Uterus (tissue), 4 donors: ENCODE data around the gene MED27. TPM values are rescaled to one million over a fixed set of nuclear protein-coding genes. Genes with fewer than 3 reads are reported as not detected.

Experiments
- DNase-seq, 2 donors: peaks; one replicate each; pipeline ENCODE4 v3.0.0-alpha.2; 2019 to 2020
- H3K27ac ChIP-seq, 2 donors: fragments of 200-600 bp; sonication (generic); 1 replicate in 1 of 2; 2 replicates in 1 of 2; pipeline ENCODE4 v1.5.1; 2016 to 2018
- H3K27me3 ChIP-seq, 2 donors: fragments of 200-600 bp; sonication (generic); one replicate each; pipeline ENCODE4 v1.5.1; 2018 to 2019; ENCODE audit warnings: control low read depth in 1 of 2
- H3K36me3 ChIP-seq, 2 donors: fragments of 200-600 bp; sonication (generic); one replicate each; pipeline ENCODE4 v1.5.1; 2019; ENCODE audit warnings: control low read depth in 1 of 2
- H3K4me1 ChIP-seq, 2 donors: fragments of 200-600 bp; sonication (generic); one replicate each; pipeline ENCODE4 v1.5.1; 2018 to 2019; ENCODE audit warnings: control low read depth in 1 of 2
- H3K4me3 ChIP-seq, 2 donors: fragments of 200-600 bp; sonication (generic); 1 replicate in 1 of 2; 2 replicates in 1 of 2; pipeline ENCODE4 v1.5.1; 2018 to 2019; ENCODE audit warnings: mild to moderate bottlenecking in 1 of 2
- H3K9me3 ChIP-seq, 2 donors: fragments of 200-600 bp; sonication (generic); one replicate each; pipeline ENCODE4 v1.5.1; 2019; ENCODE audit warnings: control low read depth in 1 of 2
- POLR2A ChIP-seq, 2 donors: fragments of 450-650 bp; IDR thresholded peaks; one replicate each; pipeline ENCODE4 v1.6.1; 2016; ENCODE audit warnings: antibody characterized with exemption in 2 of 2, mild to moderate bottlenecking in 1 of 2, moderate library complexity in 1 of 2
- intact Hi-C: fragments of 100-400 bp; cut with DNase I; formaldehyde crosslinking; loops from one replicate; pipeline ENCODE4 v1.15.1; 2023; ENCODE audit warnings: low total_unique reads
- total RNA-seq, 4 donors: library from RNA; depleted of rRNA in 3 of 4; stranded (reverse); fragments of >200 nt in 3 of 4; gene quantifications; one replicate each; pipeline versions ENCODE4 v1.1.0 to v1.2.4, GENCODE V29; 2014 to 2023
- TF ChIP-seq, protein P1 (sequence below), 4 experiments: fragments of 200-600 bp in 2 of 4; fragments of 450-650 bp in 2 of 4; sonication (generic) in 2 of 4; IDR thresholded peaks; one replicate each; pipeline ENCODE4 v1.5.1; 2016 to 2019; ENCODE audit warnings: antibody characterized with exemption in 4 of 4, mild to moderate bottlenecking in 2 of 4, moderate library complexity in 1 of 4
- donor health status: DM: yes; HTN: yes; CAD: no.

The MED27 gene
- total RNA-seq, 4 donors from 2014 or later, result 4.6 to 29.3 (median 10.7) TPM

GRCh38 chr9:132032238-132032950 lies 47.3 kb downstream of the MED27 start:
- Histone ChIP-seq H3K27me3 (no peaks in the 10 kb centered on the region), H3K4me1 (peaks cover 0 to 4% of the 10 kb centered on the region in 2 donors), H3K27ac (no peak overlapping the region), H3K4me3 (no peak overlapping the region), H3K9me3 (no peaks in the 10 kb centered on the region), H3K36me3 (no peaks in the 10 kb centered on the region)
- TF ChIP-seq, protein P1, sequence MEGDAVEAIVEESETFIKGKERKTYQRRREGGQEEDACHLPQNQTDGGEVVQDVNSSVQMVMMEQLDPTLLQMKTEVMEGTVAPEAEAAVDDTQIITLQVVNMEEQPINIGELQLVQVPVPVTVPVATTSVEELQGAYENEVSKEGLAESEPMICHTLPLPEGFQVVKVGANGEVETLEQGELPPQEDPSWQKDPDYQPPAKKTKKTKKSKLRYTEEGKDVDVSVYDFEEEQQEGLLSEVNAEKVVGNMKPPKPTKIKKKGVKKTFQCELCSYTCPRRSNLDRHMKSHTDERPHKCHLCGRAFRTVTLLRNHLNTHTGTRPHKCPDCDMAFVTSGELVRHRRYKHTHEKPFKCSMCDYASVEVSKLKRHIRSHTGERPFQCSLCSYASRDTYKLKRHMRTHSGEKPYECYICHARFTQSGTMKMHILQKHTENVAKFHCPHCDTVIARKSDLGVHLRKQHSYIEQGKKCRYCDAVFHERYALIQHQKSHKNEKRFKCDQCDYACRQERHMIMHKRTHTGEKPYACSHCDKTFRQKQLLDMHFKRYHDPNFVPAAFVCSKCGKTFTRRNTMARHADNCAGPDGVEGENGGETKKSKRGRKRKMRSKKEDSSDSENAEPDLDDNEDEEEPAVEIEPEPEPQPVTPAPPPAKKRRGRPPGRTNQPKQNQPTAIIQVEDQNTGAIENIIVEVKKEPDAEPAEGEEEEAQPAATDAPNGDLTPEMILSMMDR (IDR thresholded peaks at IDR 0.05), result no peak
- TF ChIP-seq POLR2A (IDR thresholded peaks at IDR 0.05), result no peak
- DNase-seq, result no peak
- intact Hi-C loops, result no loop called here

GRCh38 chr9:132031467-132032237 lies 48.0 kb downstream of the MED27 start:
- Histone ChIP-seq H3K9me3 (no peaks in the 10 kb centered on the region), H3K4me1 (peaks cover 0 to 4% of the 10 kb centered on the region in 2 donors), H3K36me3 (no peaks in the 10 kb centered on the region), H3K27me3 (no peaks in the 10 kb centered on the region), H3K27ac (no peak overlapping the region), H3K4me3 (no peak overlapping the region)
- intact Hi-C loops, result no loop called here
- TF ChIP-seq POLR2A (IDR thresholded peaks at IDR 0.05), result no peak
- TF ChIP-seq, protein P1 (IDR thresholded peaks at IDR 0.05), result no peak
- DNase-seq, result no peak

DNA sequence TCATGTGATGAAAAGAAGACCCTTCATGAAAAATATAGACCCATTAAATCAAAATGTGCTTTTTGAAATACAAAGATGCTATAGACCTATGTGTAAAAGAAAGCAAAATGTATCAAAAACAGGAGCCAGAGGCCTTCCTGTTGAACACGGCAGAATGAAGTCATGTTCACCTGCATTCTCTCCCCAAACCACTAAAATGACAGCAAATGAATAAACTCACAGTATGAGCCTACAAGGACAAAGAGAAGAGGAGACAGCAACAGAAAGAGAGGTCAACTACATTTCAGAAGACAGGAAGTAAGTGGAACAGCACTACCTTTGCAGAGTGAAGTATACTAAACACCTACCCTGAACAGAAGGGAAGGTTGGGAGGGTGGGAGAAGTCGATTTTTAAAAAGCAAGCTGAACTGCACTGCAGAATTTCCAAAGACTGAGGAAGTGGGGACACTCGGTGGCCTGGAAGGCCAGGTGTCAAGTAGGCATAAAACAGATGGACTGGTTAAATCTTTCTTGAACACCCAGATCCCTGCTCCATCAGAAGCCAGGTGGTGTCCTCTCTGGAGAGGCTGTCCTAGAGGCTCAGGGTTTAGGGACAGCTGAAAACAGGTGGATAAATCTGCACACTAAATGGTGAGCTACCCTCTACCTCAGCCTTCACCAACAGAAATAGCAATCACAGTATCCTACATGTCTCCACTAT lies 48.9 kb downstream of the MED27 start:
- no peak for DNase-seq
- Histone ChIP-seq H3K36me3 (no peaks in the 10 kb centered on the region), H3K9me3 (no peaks in the 10 kb centered on the region), H3K27me3 (no peaks in the 10 kb centered on the region), H3K4me3 (no peak overlapping the region), H3K4me1 (peaks cover 0 to 4% of the 10 kb centered on the region in 2 donors), H3K27ac (no peak overlapping the region)
- TF ChIP-seq, protein P1 (IDR thresholded peaks at IDR 0.05), result no peak
- no peak for TF ChIP-seq POLR2A (IDR thresholded peaks at IDR 0.05)
- intact Hi-C loops, result no loop called here

- H3K27me3 ChIP-seq, result no peaks in the 10 kb centered on the region
- no peak overlapping the region for H3K4me3 ChIP-seq
- TF ChIP-seq POLR2A (IDR thresholded peaks at IDR 0.05), result no peak
- TF ChIP-seq, protein P1 (IDR thresholded peaks at IDR 0.05), result no peak
- no peak for DNase-seq
- intact Hi-C loops, result no loop called here
- H3K4me1 ChIP-seq, result peaks cover 0 to 4% of the 10 kb centered on the region in 2 donors
- no peaks in the 10 kb centered on the region for H3K9me3 ChIP-seq
- H3K27ac ChIP-seq, result no peak overlapping the region
- H3K36me3 ChIP-seq, result no peaks in the 10 kb centered on the region
Observed at GRCh38 chr9:132027752-132028663, 51.7 kb downstream of the MED27 start.
